Fibroblast of skin of scalp (primary cell): ENCODE data around the gene ZDHHC14.
"Not testable (repeated sequence)": the region's sequence is repeated elsewhere in the genome, so short reads cannot be mapped to it uniquely, and the experiment has no call there.

ENCODE experiments used
- DNase-seq: peaks from one replicate; pipeline ENCODE4 v3.0.0-alpha.2; 2013

Gene ZDHHC14

GRCh38 chr6:157575436-157576145 is 194.6 kb downstream of the ZDHHC14 start:
- no peak for DNase-seq

- not testable (repeated sequence) for DNase-seq
Measured at GRCh38 chr6:157576991-157577390, 196.0 kb downstream of the ZDHHC14 start.

DNA sequence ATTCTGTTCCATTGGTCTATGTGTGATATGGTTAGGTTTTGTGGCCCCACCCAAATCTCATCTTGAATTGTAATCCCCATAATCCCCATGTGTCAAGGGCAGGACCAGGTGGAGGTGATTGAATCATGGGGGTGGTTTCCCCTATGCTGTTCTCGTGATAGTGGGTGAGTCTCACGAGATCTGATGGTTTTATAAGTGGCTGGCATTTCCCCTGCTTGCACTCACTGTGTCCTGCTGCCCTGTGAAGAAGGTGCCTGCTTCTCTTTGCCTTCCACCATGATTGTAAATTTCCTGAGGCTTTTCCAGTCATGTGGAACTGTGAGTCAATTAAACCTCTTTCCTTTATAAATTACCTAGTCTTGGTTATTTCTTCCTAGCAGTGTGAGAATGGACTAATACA is 197.5 kb downstream of the ZDHHC14 start:
- DNase-seq: not testable (repeated sequence)

DNA sequence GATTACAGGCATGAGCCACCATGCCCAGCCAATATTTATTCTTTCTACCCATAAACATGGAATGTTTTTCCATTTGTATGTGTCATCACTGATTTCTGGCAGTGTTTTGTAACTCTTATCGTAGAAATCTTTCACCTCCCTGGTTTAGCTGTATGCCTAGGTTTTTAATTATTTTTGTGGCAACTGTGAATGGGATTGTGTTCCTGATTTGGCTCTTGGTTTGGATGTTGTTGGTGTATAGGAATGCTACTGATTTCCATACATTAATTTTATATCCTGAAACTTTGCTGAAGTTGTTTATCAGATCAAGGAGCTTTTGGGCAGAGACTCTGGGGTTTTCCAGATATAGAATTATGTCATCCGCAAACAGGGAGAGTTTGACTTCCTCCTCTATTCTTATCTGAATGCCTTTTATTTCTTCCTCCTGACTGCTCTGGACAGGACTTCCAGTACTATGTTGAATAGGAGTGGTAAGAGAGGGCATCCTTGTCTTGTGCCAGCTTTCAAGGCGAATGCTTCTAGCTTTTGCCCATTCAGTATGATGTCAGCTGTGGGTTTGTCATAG is 198.6 kb downstream of the ZDHHC14 start:
- DNase-seq: no peak

- no peak for DNase-seq
Measured at GRCh38 chr6:157584036-157584435, 203.0 kb downstream of the ZDHHC14 start.

DNA sequence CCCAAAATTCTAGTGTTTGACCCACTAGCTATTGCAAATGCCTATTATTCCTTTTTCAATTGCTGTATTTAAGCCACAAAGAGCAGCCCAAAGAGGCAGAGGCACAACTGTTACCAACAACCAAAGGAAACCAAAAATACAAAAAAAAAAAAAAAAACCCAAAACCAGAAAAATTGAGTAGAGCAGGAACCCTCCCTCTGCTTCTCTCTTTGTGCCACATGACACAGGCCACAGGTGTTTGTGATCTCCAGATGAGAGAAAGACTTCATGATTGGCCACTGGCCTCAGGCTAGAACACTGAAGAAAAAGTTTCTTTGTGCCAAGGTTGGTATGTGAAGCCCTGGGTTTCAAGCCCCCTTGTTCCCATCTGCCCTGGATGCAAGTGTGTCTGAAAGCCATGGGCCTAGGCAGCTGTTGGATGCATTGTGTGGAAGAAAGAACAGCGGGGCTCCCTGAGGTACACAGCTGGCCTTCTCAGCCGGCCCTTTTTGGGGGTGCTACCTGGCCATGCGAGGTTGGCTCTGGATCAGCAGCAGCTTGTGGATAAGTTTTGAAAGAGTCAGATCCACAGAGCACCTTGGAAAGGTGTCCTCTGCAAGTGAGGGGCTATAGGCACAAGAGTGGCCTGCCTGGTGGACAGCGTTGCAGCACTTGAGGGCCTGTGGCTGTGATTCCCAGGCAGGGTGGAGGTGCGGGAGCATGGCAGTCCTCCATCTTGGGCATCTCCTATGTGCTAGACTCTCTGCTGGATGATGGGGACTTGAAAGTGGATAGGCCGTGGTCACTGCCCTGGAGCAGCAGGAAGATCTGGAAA is 204.5 kb downstream of the ZDHHC14 start:
- DNase-seq: no peak

DNA sequence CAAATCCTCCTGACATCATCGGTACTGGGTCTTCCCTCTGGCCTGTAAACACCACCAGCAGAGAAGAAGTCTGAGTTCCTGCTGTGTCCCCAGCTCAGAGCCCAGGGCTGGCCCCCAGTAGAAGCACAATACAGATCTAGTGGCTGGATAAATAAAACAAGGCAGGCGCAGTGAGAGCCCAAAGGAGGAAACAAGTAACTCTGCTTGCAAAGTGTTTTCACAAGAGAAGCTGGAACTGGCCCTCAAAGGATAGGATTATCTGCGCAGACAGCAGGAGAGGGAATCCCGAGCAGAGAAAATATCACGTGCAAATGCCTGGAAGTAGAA is 205.1 kb downstream of the ZDHHC14 start:
- DNase-seq: no peak

DNA sequence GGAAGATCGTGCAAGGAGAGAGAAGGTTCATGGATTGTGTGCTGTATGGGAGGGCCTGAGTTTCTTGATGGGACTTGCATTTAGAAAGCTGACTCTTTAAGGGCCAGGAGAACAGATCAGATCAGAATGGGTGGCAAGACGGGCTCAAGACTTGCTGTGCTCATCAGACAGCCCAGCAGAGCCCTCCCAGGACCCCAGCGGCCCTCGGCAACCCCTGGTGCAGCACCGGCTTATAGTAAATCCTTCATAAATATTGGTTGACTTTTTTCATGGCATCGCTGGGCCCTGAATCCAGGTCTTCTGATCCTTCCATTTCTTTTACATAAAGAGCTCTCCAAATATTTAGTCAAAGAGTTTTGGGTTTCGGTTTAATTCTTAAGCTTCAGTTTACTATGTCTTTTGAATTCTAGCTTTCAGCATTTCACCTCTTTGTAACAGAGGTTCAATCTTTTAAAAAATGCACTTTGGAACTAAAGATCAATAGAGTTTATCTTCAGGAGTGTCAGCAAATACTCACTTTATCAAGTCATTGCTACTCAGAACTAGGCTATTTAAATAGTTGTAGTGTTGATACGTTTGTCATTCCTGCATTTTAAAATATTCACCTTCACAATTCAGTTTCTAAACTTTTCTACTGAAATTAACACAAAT is 205.6 kb downstream of the ZDHHC14 start:
- DNase-seq: no peak

- DNase-seq: no peak
Measured at GRCh38 chr6:157587127-157587926, 206.3 kb downstream of the ZDHHC14 start.

DNA sequence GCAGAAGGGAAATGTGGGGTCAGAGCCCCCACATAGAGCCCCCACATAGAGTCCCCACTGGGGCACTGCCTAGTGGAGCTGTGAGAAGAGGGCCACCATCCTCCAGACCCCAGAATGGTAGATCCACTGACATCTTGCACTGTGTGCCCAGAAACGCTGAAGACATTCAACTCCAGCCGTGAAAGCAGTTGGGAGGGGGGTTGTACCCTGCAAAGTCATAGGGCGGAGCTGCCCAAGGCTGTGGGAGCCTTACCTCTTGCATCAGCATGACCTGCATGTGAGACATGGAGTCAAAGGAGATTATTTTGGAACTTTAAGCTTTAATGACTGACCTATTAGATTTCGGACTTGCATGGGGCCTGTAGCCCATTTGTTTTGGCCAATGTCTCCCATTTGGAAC is 209.7 kb downstream of the ZDHHC14 start:
- DNase-seq: not testable (repeated sequence)

DNA sequence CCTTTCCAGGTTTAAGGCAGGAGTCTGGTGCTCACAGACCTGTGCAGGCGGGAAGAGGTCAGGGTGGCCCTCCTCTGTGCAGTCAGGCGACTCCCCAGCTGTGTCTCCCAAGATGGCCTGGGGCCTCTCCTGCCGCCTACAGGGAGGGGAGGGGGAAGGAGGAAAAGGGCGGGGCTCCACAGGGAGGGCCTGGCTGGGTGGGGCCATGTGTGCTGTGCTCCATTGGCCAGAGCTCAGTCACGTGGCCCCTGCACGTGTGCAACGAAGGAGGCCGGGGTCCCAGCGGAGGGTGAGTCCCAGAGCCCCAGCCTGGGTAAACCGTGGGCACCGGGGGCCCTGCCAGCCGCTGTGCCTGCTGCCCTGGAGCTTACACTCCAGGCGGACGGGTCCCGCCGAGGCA is 211.6 kb downstream of the ZDHHC14 start:
- peak; percentile 18 for DNase-seq

- DNase-seq: no peak
Measured at GRCh38 chr6:157592980-157593379, 212.0 kb downstream of the ZDHHC14 start.

- no peak for DNase-seq
Measured at GRCh38 chr6:157593596-157593995, 212.6 kb downstream of the ZDHHC14 start.

DNA sequence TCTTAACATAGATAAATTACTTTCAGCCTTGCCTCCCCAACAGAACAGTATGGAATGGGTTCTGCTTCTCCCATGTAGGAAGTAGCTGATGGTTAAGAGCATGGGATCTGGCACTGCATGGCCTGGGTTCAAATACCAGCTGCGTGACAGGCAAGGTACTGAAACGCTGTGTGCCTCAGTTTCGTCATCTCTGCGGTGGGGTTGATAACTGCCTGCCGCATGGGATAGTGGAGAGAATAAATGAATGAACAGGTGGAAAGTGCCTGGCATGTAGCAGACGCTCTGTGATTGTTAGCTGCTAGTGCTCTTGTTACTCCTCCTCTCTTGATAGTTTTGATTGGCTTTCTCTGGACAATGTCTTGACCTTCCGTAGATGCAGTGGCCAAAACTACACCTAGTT is 213.3 kb downstream of the ZDHHC14 start:
- DNase-seq: no peak

- no peak for DNase-seq
Measured at GRCh38 chr6:157595768-157596167, 214.8 kb downstream of the ZDHHC14 start.

- no peak for DNase-seq
Measured at GRCh38 chr6:157596461-157596860, 215.5 kb downstream of the ZDHHC14 start.

DNA sequence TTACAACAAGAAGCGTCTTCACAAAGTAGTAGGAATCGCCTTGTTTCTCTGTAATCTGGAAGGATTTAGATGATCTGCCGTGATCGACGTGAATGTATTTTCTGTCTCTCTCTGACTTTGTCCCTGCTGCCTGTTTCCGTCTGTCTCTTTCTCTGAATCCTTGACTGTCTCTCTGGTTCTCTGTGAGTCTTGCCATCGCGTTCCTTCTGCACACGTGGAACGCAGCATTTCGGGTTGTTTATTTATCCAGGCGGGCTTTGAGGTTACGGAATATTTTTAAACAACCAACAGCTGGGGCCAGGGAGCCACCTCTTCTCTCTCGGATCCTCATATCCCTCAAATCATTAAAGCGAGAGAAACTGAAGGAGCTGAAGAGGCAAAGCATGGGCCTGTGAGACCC is 215.9 kb downstream of the ZDHHC14 start:
- no peak for DNase-seq

GRCh38 chr6:157597461-157598312 is 216.7 kb downstream of the ZDHHC14 start:
- peak; percentile 53 for DNase-seq

GRCh38 chr6:157599191-157599590 is 218.2 kb downstream of the ZDHHC14 start:
- DNase-seq: no peak

DNA sequence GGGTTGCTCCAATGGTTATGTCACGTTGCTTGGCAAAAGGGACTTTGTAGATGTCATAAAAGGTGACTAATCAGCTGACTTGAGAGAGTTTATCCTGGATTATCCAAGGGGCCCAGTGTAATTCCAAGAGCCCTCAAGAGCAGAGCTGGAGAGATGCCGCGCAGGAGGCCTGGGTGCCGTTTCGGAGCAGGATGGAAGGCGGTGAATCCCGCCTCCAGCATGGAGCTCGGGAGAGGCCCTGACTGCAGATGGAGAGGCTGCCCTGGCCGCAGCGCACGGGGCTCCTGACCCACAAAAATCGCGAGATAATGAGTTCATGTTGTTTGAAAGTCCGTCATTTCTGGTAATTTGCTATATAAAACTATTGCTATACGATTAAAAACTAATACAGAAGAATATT is 219.8 kb downstream of the ZDHHC14 start:
- no peak for DNase-seq

DNA sequence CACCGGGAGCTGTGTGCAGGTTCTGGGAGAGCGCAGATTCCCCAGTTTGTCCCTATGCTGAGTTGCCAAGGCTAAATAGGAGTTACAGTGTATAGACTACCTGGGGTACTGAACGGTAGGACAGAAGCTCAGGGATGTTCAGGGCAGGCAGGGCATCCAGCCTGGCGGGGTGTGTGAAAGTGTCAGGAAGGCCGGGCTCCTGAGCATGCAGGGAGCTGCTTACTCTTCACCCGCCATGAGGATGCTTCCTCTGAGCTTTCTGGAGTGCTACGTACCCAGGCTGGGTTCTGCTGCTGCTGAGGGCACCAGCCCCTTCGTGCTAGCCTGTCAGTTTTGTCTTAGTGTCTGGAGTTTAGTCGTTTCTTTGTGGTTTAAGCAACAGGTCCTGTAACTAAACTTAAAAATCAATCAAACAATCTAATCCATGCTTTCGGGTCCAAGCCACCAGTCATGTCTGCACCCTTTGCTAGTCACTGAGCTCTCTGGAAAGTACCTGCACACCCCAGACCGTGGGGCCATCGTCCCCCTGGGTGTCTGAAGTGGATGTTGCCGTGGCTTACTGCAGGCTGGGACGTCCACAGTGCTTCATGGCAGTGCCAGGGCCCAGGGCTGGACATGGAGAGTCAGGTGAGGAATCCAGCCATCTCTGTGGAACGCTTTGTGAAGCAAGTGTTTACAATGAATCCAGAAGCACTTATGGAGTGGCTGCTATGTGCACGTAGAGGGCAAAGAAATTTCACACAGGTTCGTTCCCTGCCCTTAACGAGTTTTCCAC is 221.7 kb downstream of the ZDHHC14 start:
- DNase-seq: no peak
